ENCODE results near the gene YIPF7. TPM values are rescaled to one million over a fixed set of nuclear protein-coding genes. Genes with fewer than 3 reads are reported as not detected.

The YIPF7 gene
- total RNA-seq, 6 donors from 2014 or later = not detected

- Histone ChIP-seq H3K27ac (no peak overlapping the region), H3K27me3 (no peaks in the 10 kb centered on the region), H3K9me3 (no peaks in the 10 kb centered on the region), H3K4me3 (no peak overlapping the region), H3K4me1 (no peaks in the 10 kb centered on the region), H3K36me3 (no peaks in the 10 kb centered on the region)
- WGBS, 2 donors = 72 to 80% methylated on average over 3 of the region's 3 CpGs
- no peak for DNase-seq
- no peak for ATAC-seq (ENCODE audit: low FRiP score in 2 of 2)
- TF ChIP-seq CTCF (IDR thresholded peaks at IDR 0.05) (no peak), POLR2A (IDR thresholded peaks at IDR 0.05) (no peak)
These were observed 68.0 kb downstream of the YIPF7 start for GRCh38 chr4:44583393-44583792.

- no peak for TF ChIP-seq POLR2A (IDR thresholded peaks at IDR 0.05)
- no peak for TF ChIP-seq EP300 (IDR thresholded peaks at IDR 0.05)
- TF ChIP-seq CTCF (IDR thresholded peaks at IDR 0.05) = no peak
- no peak for TF ChIP-seq POLR2AphosphoS5 (IDR thresholded peaks at IDR 0.05)
- Histone ChIP-seq H3K4me3 (no peak overlapping the region), H3K27me3 (no peaks in the 10 kb centered on the region), H3K36me3 (no peaks in the 10 kb centered on the region), H3K9me3 (no peaks in the 10 kb centered on the region), H3K4me1 (no peaks in the 10 kb centered on the region), H3K27ac (no peak overlapping the region)
- DNase-seq = no peak
- ATAC-seq (ENCODE audit: low FRiP score in 2 of 2) = no peak
These were observed 71.2 kb downstream of the YIPF7 start for GRCh38 chr4:44580231-44580630.

GRCh38 chr4:44578954-44579353 is 72.5 kb downstream of the YIPF7 start:
- Histone ChIP-seq H3K27me3 (no peaks in the 10 kb centered on the region), H3K9me3 (no peaks in the 10 kb centered on the region), H3K4me1 (no peaks in the 10 kb centered on the region), H3K36me3 (no peaks in the 10 kb centered on the region), H3K27ac (no peak overlapping the region), H3K4me3 (no peak overlapping the region)
- DNase-seq (no peak), ATAC-seq (ENCODE audit: low FRiP score in 2 of 2) (no peak)
- 0% methylated on average over 1 of the region's 1 CpG for WGBS, 2 donors
- TF ChIP-seq POLR2AphosphoS5 (IDR thresholded peaks at IDR 0.05) (no peak), EP300 (IDR thresholded peaks at IDR 0.05) (no peak), POLR2A (IDR thresholded peaks at IDR 0.05) (no peak), CTCF (IDR thresholded peaks at IDR 0.05) (no peak)

Other genes starting within 250 kb of the YIPF7 start
- gene KCTD8, start 202.8 kb downstream of the YIPF7 start, total RNA-seq = under 1 TPM in 1 of 6 donors, not detected in 5; 0.10 TPM
- 10 to 100 TPM; 11.3 to 24.4 (median 14.2) TPM for gene GUF1, start 26.8 kb upstream of the YIPF7 start, total RNA-seq
- 10 to 100 TPM in 3 of 6 donors, 1 to 10 TPM in 3; 5.2 to 15.2 (median 9.7) TPM for gene GNPDA2, start 74.9 kb upstream of the YIPF7 start, total RNA-seq